ENCODE measurements around the gene TBC1D20. TPM values are rescaled to one million over a fixed set of nuclear protein-coding genes. Genes with fewer than 3 reads are reported as not detected.
"Not testable (repeated sequence)": the region's sequence is repeated elsewhere in the genome, so short reads cannot be mapped to it uniquely, and the experiment has no call there.

Gene TBC1D20
- polyA plus RNA-seq, 1 donor = 35.9 TPM

GRCh38 chr20:401682-402495 lies 60.4 kb downstream of the TBC1D20 start:
- no peak for DNase-seq

- DNase-seq = no peak
Measured at GRCh38 chr20:400454-401275, 61.7 kb downstream of the TBC1D20 start.

GRCh38 chr20:400128-400453 lies 62.2 kb downstream of the TBC1D20 start:
- DNase-seq = no peak

- DNase-seq = no peak
Measured at GRCh38 chr20:399182-399707, 63.1 kb downstream of the TBC1D20 start.

- no peak for DNase-seq
Measured at GRCh38 chr20:397432-398237, 64.7 kb downstream of the TBC1D20 start.

GRCh38 chr20:396619-397431 lies 65.5 kb downstream of the TBC1D20 start:
- no peak for DNase-seq

GRCh38 chr20:396252-396618 lies 66.1 kb downstream of the TBC1D20 start:
- no peak for DNase-seq

GRCh38 chr20:393296-393695 lies 69.0 kb downstream of the TBC1D20 start:
- not testable (repeated sequence) for DNase-seq

GRCh38 chr20:391041-391711 lies 71.2 kb downstream of the TBC1D20 start:
- no peak for DNase-seq

GRCh38 chr20:389220-389619 lies 73.1 kb downstream of the TBC1D20 start:
- DNase-seq = no peak

- DNase-seq = no peak
Measured at GRCh38 chr20:388034-388994, 74.0 kb downstream of the TBC1D20 start.

GRCh38 chr20:387520-387919 lies 74.8 kb downstream of the TBC1D20 start:
- no peak for DNase-seq

- DNase-seq = not testable (repeated sequence)
Measured at GRCh38 chr20:386634-387033, 75.7 kb downstream of the TBC1D20 start.

Other genes starting within 250 kb of the TBC1D20 start
- gene DEFB129, start 235.3 kb downstream of the TBC1D20 start, polyA plus RNA-seq (ENCODE audit: insufficient read length) = not detected
- 0.07 TPM for gene DEFB132, start 204.8 kb downstream of the TBC1D20 start, polyA plus RNA-seq (ENCODE audit: insufficient read length)
- gene C20orf96, start 171.8 kb downstream of the TBC1D20 start, polyA plus RNA-seq (ENCODE audit: insufficient read length) = 50.7 TPM
- gene ZCCHC3, start 165.0 kb downstream of the TBC1D20 start, polyA plus RNA-seq (ENCODE audit: insufficient read length) = 44.7 TPM
- gene SOX12, start 137.0 kb downstream of the TBC1D20 start, polyA plus RNA-seq (ENCODE audit: insufficient read length) = 31.6 TPM
- 46.5 TPM for gene NRSN2, start 115.4 kb downstream of the TBC1D20 start, polyA plus RNA-seq (ENCODE audit: insufficient read length)
- gene TRIB3, start 81.8 kb downstream of the TBC1D20 start, polyA plus RNA-seq (ENCODE audit: insufficient read length) = 3.3 TPM
- gene RBCK1, start 54.2 kb downstream of the TBC1D20 start, polyA plus RNA-seq (ENCODE audit: insufficient read length) = 94.4 TPM
- 174 TPM for gene CSNK2A1, start 81.3 kb upstream of the TBC1D20 start, polyA plus RNA-seq (ENCODE audit: insufficient read length)
- gene TCF15, start 147.8 kb upstream of the TBC1D20 start, polyA plus RNA-seq (ENCODE audit: insufficient read length) = 0.90 TPM
- gene SRXN1, start 190.7 kb upstream of the TBC1D20 start, polyA plus RNA-seq (ENCODE audit: insufficient read length) = 12.5 TPM
- gene SCRT2, start 213.3 kb upstream of the TBC1D20 start, polyA plus RNA-seq (ENCODE audit: insufficient read length) = not detected